ENCODE results near the gene TERT. TPM values are rescaled to one million over a fixed set of nuclear protein-coding genes. Genes with fewer than 3 reads are reported as not detected.

TERT gene
- total and polyA plus RNA-seq, 2 donors = 1.9 to 3.4 TPM

- Histone ChIP-seq H3K27me3 (ENCODE audit: control insufficient read depth in 2 of 2, insufficient read depth in 1 of 2, low read length in 1 of 2) (no peaks in the 10 kb centered on the region), H3K9me3 (ENCODE audit: control insufficient read depth in 2 of 2, insufficient read depth in 1 of 2, low read length in 1 of 2) (peaks cover 0 to 22% of the 10 kb centered on the region in 2 donors), H3K4me3 (ENCODE audit: low read length in 2 of 2) (no peak overlapping the region), H3K36me3 (ENCODE audit: control insufficient read depth in 2 of 2, insufficient read depth in 2 of 2, low read length in 1 of 2) (no peaks in the 10 kb centered on the region), H3K4me1 (ENCODE audit: control insufficient read depth in 2 of 2, insufficient read depth in 2 of 2, low read length in 2 of 2) (peaks cover 5 to 12% of the 10 kb centered on the region in 2 donors), H3K27ac (ENCODE audit: low read depth in 1 of 2, low read length in 1 of 2) (no peak overlapping the region)
- DNase-seq (ENCODE audit: low read depth in 6 of 9, low spot score in 9 of 9) = no peak
- 99% methylated on average over 2 of the region's 2 CpGs for WGBS
Observed at GRCh38 chr5:1302258-1302657, 7.4 kb upstream of the TERT start.

GRCh38 chr5:1300581-1301083 is 5.8 kb upstream of the TERT start:
- Histone ChIP-seq H3K27ac (ENCODE audit: low read depth in 1 of 2, low read length in 1 of 2) (no peak overlapping the region), H3K36me3 (ENCODE audit: control insufficient read depth in 2 of 2, insufficient read depth in 2 of 2, low read length in 1 of 2) (no peaks in the 10 kb centered on the region), H3K4me3 (ENCODE audit: low read length in 2 of 2) (no peak overlapping the region), H3K4me1 (ENCODE audit: control insufficient read depth in 2 of 2, insufficient read depth in 2 of 2, low read length in 2 of 2) (peaks cover 6 to 21% of the 10 kb centered on the region in 2 donors), H3K9me3 (ENCODE audit: control insufficient read depth in 2 of 2, insufficient read depth in 1 of 2, low read length in 1 of 2) (peaks cover 0 to 34% of the 10 kb centered on the region in 2 donors), H3K27me3 (ENCODE audit: control insufficient read depth in 2 of 2, insufficient read depth in 1 of 2, low read length in 1 of 2) (peaks cover 0 to 4% of the 10 kb centered on the region in 2 donors)
- 97% methylated on average over 20 of the region's 20 CpGs for WGBS
- DNase-seq (ENCODE audit: low read depth in 6 of 9, low spot score in 9 of 9) = no peak

- H3K27ac ChIP-seq (ENCODE audit: low read depth in 1 of 2, low read length in 1 of 2) = no peak overlapping the region
- H3K4me3 ChIP-seq (ENCODE audit: low read length in 2 of 2) = no peak overlapping the region
- H3K36me3 ChIP-seq (ENCODE audit: control insufficient read depth in 2 of 2, insufficient read depth in 2 of 2, low read length in 1 of 2) = no peaks in the 10 kb centered on the region
- WGBS = 92% methylated on average over 17 of the region's 17 CpGs
- peaks cover 0 to 36% of the 10 kb centered on the region in 2 donors for H3K9me3 ChIP-seq (ENCODE audit: control insufficient read depth in 2 of 2, insufficient read depth in 1 of 2, low read length in 1 of 2)
- H3K27me3 ChIP-seq (ENCODE audit: control insufficient read depth in 2 of 2, insufficient read depth in 1 of 2, low read length in 1 of 2) = peaks cover 0 to 5% of the 10 kb centered on the region in 2 donors
- peaks cover 11 to 25% of the 10 kb centered on the region in 2 donors for H3K4me1 ChIP-seq (ENCODE audit: control insufficient read depth in 2 of 2, insufficient read depth in 2 of 2, low read length in 2 of 2)
- no peak for DNase-seq (ENCODE audit: low read depth in 6 of 9, low spot score in 9 of 9)
Observed at GRCh38 chr5:1299961-1300360, 5.1 kb upstream of the TERT start.

- WGBS = 96% methylated on average over 9 of the region's 9 CpGs
- Histone ChIP-seq H3K27me3 (ENCODE audit: control insufficient read depth in 2 of 2, insufficient read depth in 1 of 2, low read length in 1 of 2) (peaks cover 0 to 5% of the 10 kb centered on the region in 2 donors), H3K9me3 (ENCODE audit: control insufficient read depth in 2 of 2, insufficient read depth in 1 of 2, low read length in 1 of 2) (peaks cover 0 to 36% of the 10 kb centered on the region in 2 donors), H3K4me3 (ENCODE audit: low read length in 2 of 2) (no peak overlapping the region), H3K36me3 (ENCODE audit: control insufficient read depth in 2 of 2, insufficient read depth in 2 of 2, low read length in 1 of 2) (no peaks in the 10 kb centered on the region), H3K27ac (ENCODE audit: low read depth in 1 of 2, low read length in 1 of 2) (no peak overlapping the region), H3K4me1 (ENCODE audit: control insufficient read depth in 2 of 2, insufficient read depth in 2 of 2, low read length in 2 of 2) (peaks cover 15 to 26% of the 10 kb centered on the region in 2 donors)
- DNase-seq (ENCODE audit: low read depth in 6 of 9, low spot score in 9 of 9) = no peak
Observed at GRCh38 chr5:1299511-1299850, 4.6 kb upstream of the TERT start.

GRCh38 chr5:1298723-1299510 is 4.0 kb upstream of the TERT start:
- no peak for DNase-seq (ENCODE audit: low read depth in 6 of 9, low spot score in 9 of 9)

GRCh38 chr5:1298067-1298551 is 3.2 kb upstream of the TERT start:
- H3K27me3 ChIP-seq (ENCODE audit: control insufficient read depth in 2 of 2, insufficient read depth in 1 of 2, low read length in 1 of 2) = peaks cover 0 to 7% of the 10 kb centered on the region in 2 donors
- H3K27ac ChIP-seq (ENCODE audit: low read depth in 1 of 2, low read length in 1 of 2) = no peak overlapping the region
- H3K9me3 ChIP-seq (ENCODE audit: control insufficient read depth in 2 of 2, insufficient read depth in 1 of 2, low read length in 1 of 2) = peaks cover 0 to 45% of the 10 kb centered on the region in 2 donors
- no peaks in the 10 kb centered on the region for H3K36me3 ChIP-seq (ENCODE audit: control insufficient read depth in 2 of 2, insufficient read depth in 2 of 2, low read length in 1 of 2)
- no peak for DNase-seq (ENCODE audit: low read depth in 6 of 9, low spot score in 9 of 9)
- WGBS = 98% methylated on average over 19 of the region's 19 CpGs
- H3K4me1 ChIP-seq (ENCODE audit: control insufficient read depth in 2 of 2, insufficient read depth in 2 of 2, low read length in 2 of 2) = peaks cover 21 to 39% of the 10 kb centered on the region in 2 donors
- H3K4me3 ChIP-seq (ENCODE audit: low read length in 2 of 2) = no peak overlapping the region

More at GRCh38 chr5:1298723-1299510, 4.0 kb upstream of the TERT start:
- H3K4me3 ChIP-seq (ENCODE audit: low read length in 2 of 2) = no peak overlapping the region
- no peaks in the 10 kb centered on the region for H3K36me3 ChIP-seq (ENCODE audit: control insufficient read depth in 2 of 2, insufficient read depth in 2 of 2, low read length in 1 of 2)
- H3K27ac ChIP-seq (ENCODE audit: low read depth in 1 of 2, low read length in 1 of 2) = no peak overlapping the region
- peaks cover 20 to 31% of the 10 kb centered on the region in 2 donors for H3K4me1 ChIP-seq (ENCODE audit: control insufficient read depth in 2 of 2, insufficient read depth in 2 of 2, low read length in 2 of 2)
- H3K9me3 ChIP-seq (ENCODE audit: control insufficient read depth in 2 of 2, insufficient read depth in 1 of 2, low read length in 1 of 2) = peaks cover 0 to 37% of the 10 kb centered on the region in 2 donors
- H3K27me3 ChIP-seq (ENCODE audit: control insufficient read depth in 2 of 2, insufficient read depth in 1 of 2, low read length in 1 of 2) = peaks cover 0 to 7% of the 10 kb centered on the region in 2 donors
- whole genome bisulfite sequencing = 96% methylated on average over 33 of the region's 33 CpGs

GRCh38 chr5:1297243-1297642 is 2.4 kb upstream of the TERT start:
- Histone ChIP-seq H3K27me3 (ENCODE audit: control insufficient read depth in 2 of 2, insufficient read depth in 1 of 2, low read length in 1 of 2) (peaks cover 0 to 7% of the 10 kb centered on the region in 2 donors), H3K4me3 (ENCODE audit: low read length in 2 of 2) (no peak overlapping the region), H3K36me3 (ENCODE audit: control insufficient read depth in 2 of 2, insufficient read depth in 2 of 2, low read length in 1 of 2) (peaks cover 0 to under 1% of the 10 kb centered on the region in 2 donors), H3K4me1 (ENCODE audit: control insufficient read depth in 2 of 2, insufficient read depth in 2 of 2, low read length in 2 of 2) (peaks cover 22 to 46% of the 10 kb centered on the region in 2 donors), H3K27ac (ENCODE audit: low read depth in 1 of 2, low read length in 1 of 2) (no peak overlapping the region), H3K9me3 (ENCODE audit: control insufficient read depth in 2 of 2, insufficient read depth in 1 of 2, low read length in 1 of 2) (peaks cover 0 to 46% of the 10 kb centered on the region in 2 donors)
- no peak for DNase-seq (ENCODE audit: low read depth in 6 of 9, low spot score in 9 of 9)
- WGBS = 97% methylated on average over 4 of the region's 4 CpGs

GRCh38 chr5:1295650-1296037 is 776 bp upstream of the TERT start:
- 79% methylated on average over 22 of the region's 22 CpGs for WGBS
- DNase-seq (ENCODE audit: low read depth in 6 of 9, low spot score in 9 of 9) = no peak
- Histone ChIP-seq H3K27ac (ENCODE audit: low read depth in 1 of 2, low read length in 1 of 2) (peak overlapping the region in 1 of 2 donors; percentile 4), H3K36me3 (ENCODE audit: control insufficient read depth in 2 of 2, insufficient read depth in 2 of 2, low read length in 1 of 2) (peaks cover 0 to 2% of the 10 kb centered on the region in 2 donors), H3K9me3 (ENCODE audit: control insufficient read depth in 2 of 2, insufficient read depth in 1 of 2, low read length in 1 of 2) (peaks cover 0 to 46% of the 10 kb centered on the region in 2 donors), H3K4me1 (ENCODE audit: control insufficient read depth in 2 of 2, insufficient read depth in 2 of 2, low read length in 2 of 2) (peaks cover 26 to 54% of the 10 kb centered on the region in 2 donors), H3K27me3 (ENCODE audit: control insufficient read depth in 2 of 2, insufficient read depth in 1 of 2, low read length in 1 of 2) (peaks cover 0 to 7% of the 10 kb centered on the region in 2 donors), H3K4me3 (ENCODE audit: low read length in 2 of 2) (peak overlapping the region; percentile 47 to 58)

- peaks cover 0 to 42% of the 10 kb centered on the region in 2 donors for H3K9me3 ChIP-seq (ENCODE audit: control insufficient read depth in 2 of 2, insufficient read depth in 1 of 2, low read length in 1 of 2)
- peaks cover 0 to 7% of the 10 kb centered on the region in 2 donors for H3K27me3 ChIP-seq (ENCODE audit: control insufficient read depth in 2 of 2, insufficient read depth in 1 of 2, low read length in 1 of 2)
- DNase-seq (ENCODE audit: low read depth in 6 of 9, low spot score in 9 of 9) = no peak
- H3K4me1 ChIP-seq (ENCODE audit: control insufficient read depth in 2 of 2, insufficient read depth in 2 of 2, low read length in 2 of 2) = peaks cover 24 to 46% of the 10 kb centered on the region in 2 donors
- no peak overlapping the region for H3K27ac ChIP-seq (ENCODE audit: low read depth in 1 of 2, low read length in 1 of 2)
- 40% methylated on average over 69 of the region's 69 CpGs for WGBS
- H3K4me3 ChIP-seq (ENCODE audit: low read length in 2 of 2) = peak overlapping the region; percentile 10 to 58
- peaks cover 0 to 2% of the 10 kb centered on the region in 2 donors for H3K36me3 ChIP-seq (ENCODE audit: control insufficient read depth in 2 of 2, insufficient read depth in 2 of 2, low read length in 1 of 2)
Observed at GRCh38 chr5:1294206-1294834, 548 bp downstream of the TERT start.

Data from thymus (tissue), 11 donors.